HG03558 (cell line): ENCODE data around the gene DUS2.
"Not testable (repeated sequence)": the region's sequence is repeated elsewhere in the genome, so short reads cannot be mapped to it uniquely, and the experiment has no call there.

Experiments used
- ATAC-seq: cut with Tn5 transposase; IDR thresholded peaks from one replicate; pipeline ENCODE4 v1.9.1; 2021; ENCODE audit warnings: moderate number of reproducible peaks; ENCODE audit not compliant: unreplicated experiment; ENCODE audit errors: extremely low read depth

Gene DUS2

GRCh38 chr16:68022728-68023537, at the start of gene DUS2, which contains the start of gene DDX28:
Gene DUS2, plus strand, starts transcription at chr16:68023284. Its CDS starts 14,740 bp downstream, at chr16:68038024.
Gene DDX28, minus strand, starts transcription at chr16:68023232. Its CDS starts 30 bp downstream, at chr16:68023202.
- peak; percentile 47 for ATAC-seq

GRCh38 chr16:67975321-67976105, 47.6 kb upstream of the DUS2 start:
- no peak for ATAC-seq

- ATAC-seq, result no peak
These were observed 46.9 kb upstream of the DUS2 start for GRCh38 chr16:67976205-67976604.

DNA sequence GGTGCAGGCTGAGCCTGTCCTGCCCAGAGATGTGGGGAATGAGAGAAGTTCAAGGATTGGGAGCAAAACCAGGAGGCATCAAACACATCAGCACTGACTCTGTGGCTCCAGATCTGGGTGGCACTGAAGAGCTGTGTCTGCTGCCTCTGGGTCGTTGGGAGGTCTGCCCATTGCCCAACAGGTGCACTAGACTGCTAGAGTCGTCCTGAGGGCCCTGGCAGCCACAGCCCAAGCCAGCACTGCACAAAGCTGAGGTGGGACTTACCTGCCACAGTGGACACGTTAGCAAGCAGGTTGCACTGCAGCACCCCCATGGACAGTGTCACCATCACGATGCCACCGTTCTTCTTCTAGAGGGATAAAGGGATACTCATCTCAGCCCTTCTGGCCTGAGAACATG, 46.1 kb upstream of the DUS2 start:
- no peak for ATAC-seq

GRCh38 chr16:67977469-67978227, 45.4 kb upstream of the DUS2 start:
- no peak for ATAC-seq

GRCh38 chr16:67979955-67980678, 43.0 kb upstream of the DUS2 start, which contains the start of gene DPEP3:
Gene DPEP3, minus strand, starts transcription at chr16:67980499. Its CDS starts 119 bp downstream, at chr16:67980380.
- ATAC-seq, result no peak

GRCh38 chr16:67982011-67982696, 40.9 kb upstream of the DUS2 start:
- no peak for ATAC-seq

- no peak for ATAC-seq
These were observed 36.1 kb upstream of the DUS2 start for GRCh38 chr16:67986949-67987348.

DNA sequence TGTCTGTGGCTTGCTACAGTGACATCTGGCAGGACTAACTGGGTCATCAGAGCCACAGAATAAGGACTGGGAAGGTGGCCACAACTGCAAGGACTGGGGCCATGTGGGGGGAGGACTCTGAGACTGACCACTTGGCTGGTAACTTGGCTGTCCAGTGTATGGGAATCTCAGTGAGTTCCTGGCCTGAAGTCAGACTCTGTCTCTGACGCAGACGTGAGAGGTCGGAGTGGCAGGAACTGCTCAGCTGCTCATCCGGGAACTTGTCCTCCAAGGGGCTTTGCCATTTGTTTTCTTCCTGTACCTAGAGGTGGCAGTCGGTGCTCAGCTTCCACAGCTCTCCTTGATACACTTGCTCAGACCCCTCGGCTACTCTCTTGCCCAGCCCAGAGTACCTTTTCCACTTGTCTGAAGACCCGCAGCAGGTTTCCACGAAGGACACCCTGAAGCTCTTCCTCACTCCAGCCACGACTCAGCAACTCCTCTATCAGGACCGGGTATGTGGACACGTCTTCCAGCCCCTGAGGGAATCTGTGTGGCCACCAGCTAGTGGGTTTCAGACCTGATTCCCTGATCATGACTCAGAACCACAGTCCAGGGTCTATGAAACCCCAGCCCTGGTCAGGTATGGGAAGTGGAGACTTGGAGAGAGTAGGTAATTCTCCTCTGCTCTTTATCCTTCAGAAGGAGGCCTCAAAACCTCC, 35.5 kb upstream of the DUS2 start:
- no peak for ATAC-seq

- no peak for ATAC-seq
These were observed 34.4 kb upstream of the DUS2 start for GRCh38 chr16:67988675-67989074.

DNA sequence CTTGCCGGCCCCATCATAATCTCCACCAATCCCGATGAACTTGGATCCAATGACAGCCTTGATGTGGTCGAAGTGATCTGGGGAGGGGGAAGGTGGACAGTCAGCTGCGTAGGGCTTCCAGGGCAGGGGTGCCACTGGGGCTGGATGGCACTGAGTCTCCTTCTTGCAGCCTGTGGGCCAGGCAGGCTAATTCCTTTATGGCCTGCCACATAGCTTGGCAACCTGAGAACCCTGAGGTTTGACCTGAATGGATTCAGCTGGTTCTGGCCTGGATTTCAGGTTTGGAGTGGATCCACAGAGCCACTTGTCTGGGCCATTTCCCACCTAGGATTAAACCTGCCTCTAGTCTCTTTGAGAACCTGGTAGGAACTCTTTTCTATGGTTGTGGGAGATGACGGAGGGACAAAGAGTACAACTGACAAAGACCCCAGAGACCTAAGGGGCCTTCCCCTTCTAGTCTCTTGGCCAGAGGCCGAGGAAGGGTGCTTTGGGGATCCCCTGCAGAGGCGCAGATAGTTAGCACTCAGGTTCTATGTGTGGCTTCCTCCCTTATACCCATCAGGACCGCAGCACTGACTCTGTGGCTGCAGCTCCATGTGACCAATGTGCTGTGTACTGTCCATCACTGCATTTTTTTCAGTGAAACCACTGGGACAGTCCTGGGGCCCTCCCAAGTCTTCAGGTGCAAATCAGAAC, 33.6 kb upstream of the DUS2 start:
- ATAC-seq, result no peak

GRCh38 chr16:67990018-67990386, 33.1 kb upstream of the DUS2 start:
- ATAC-seq, result no peak

DNA sequence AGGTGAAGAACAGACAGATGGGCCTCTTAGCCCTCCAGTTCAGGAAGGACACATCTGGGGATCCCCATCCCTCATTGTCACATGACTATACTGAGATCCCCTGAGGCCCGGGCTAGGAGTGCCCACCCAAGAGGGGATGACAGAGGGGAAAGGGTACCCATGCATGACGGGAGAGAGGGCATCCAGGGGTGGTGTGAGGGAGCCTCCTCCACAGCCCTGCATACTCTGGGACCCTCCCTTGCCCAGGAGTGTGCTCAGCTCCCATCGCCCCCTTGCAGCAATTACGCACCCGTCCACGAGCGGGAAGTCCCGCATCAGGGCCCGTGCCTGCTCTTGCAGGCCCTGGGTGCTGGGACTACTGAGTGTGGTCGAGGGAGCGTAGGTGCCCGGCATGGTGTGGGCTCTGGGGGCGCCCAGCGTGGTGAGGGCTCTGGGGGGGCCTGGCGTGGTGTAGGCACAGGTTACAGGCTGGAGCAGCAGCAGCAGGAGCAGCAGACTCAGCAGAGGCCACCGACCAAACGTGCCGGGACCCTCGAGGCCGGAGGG, 30.4 kb upstream of the DUS2 start:
- ATAC-seq, result no peak

- no peak for ATAC-seq
These were observed 29.7 kb upstream of the DUS2 start for GRCh38 chr16:67993207-67994039.

GRCh38 chr16:67994040-67994408, 29.1 kb upstream of the DUS2 start:
- not testable (repeated sequence) for ATAC-seq

- ATAC-seq, result no peak
These were observed 27.7 kb upstream of the DUS2 start for GRCh38 chr16:67995423-67995822.

- no peak for ATAC-seq
These were observed 26.4 kb upstream of the DUS2 start for GRCh38 chr16:67996666-67997065.
